Gastrocnemius medialis (tissue), 4 donors: Measurements from ENCODE around the gene OR10G4. TPM values are rescaled to one million over a fixed set of nuclear protein-coding genes. Genes with fewer than 3 reads are reported as not detected.

Source experiments
- ATAC-seq, 2 donors: fragments of 150-250 bp; one replicate each; pipeline ENCODE4 v1.9.1; 2016
- DNase-seq, 2 donors: peaks; one replicate each; pipeline ENCODE4 v3.0.0-alpha.2; 2019
- H3K27ac ChIP-seq, 4 donors: fragments of 200-600 bp; sonication (generic); 1 replicate in 1 of 4; 2 replicates in 3 of 4; pipeline ENCODE4 v1.5.1; 2016 to 2018; ENCODE audit warnings: mild to moderate bottlenecking in 2 of 4, moderate library complexity in 1 of 4
- H3K27me3 ChIP-seq, 3 donors: fragments of 200-600 bp; sonication (generic) in 2 of 3; 1 replicate in 1 of 3; 2 replicates in 2 of 3; pipeline versions ENCODE4 v1.5.1 to v1.6.0; 2016 to 2019; ENCODE audit warnings: mild to moderate bottlenecking in 1 of 3, moderate library complexity in 1 of 3
- H3K36me3 ChIP-seq, 2 donors: fragments of 200-600 bp; sonication (generic) in 1 of 2; one replicate each; pipeline ENCODE4 v1.5.1; 2017 to 2018
- H3K4me1 ChIP-seq, 2 donors: fragments of 200-600 bp; sonication (generic) in 1 of 2; one replicate each; pipeline ENCODE4 v1.5.1; 2016 to 2017; ENCODE audit warnings: mild to moderate bottlenecking in 2 of 2
- H3K4me3 ChIP-seq, 4 donors: fragments of 200-600 bp; sonication (generic) in 3 of 4; 1 replicate in 1 of 4; 2 replicates in 3 of 4; pipeline ENCODE4 v1.5.1; 2016 to 2019; ENCODE audit warnings: mild to moderate bottlenecking in 2 of 4
- H3K9me3 ChIP-seq, 3 donors: fragments of 200-600 bp; sonication (generic) in 2 of 3; 1 replicate in 1 of 3; 2 replicates in 2 of 3; pipeline ENCODE4 v1.5.1; 2016 to 2019
- CTCF ChIP-seq, 5 experiments: fragments of 450-650 bp in 3 of 5; fragments of 200-600 bp in 2 of 5; sonication (generic) in 2 of 5; IDR thresholded peaks in 4 of 5; conservative IDR thresholded peaks in 1 of 5; 1 replicate in 4 of 5; 2 replicates in 1 of 5; pipeline ENCODE4 v1.5.1; 2016 to 2019; ENCODE audit warnings: antibody characterized with exemption in 5 of 5, mild to moderate bottlenecking in 3 of 5, moderate library complexity in 3 of 5
- POLR2A ChIP-seq, 2 donors: fragments of 450-650 bp; IDR thresholded peaks; one replicate each; pipeline ENCODE4 v1.6.1; 2017; ENCODE audit warnings: antibody characterized with exemption in 2 of 2, mild to moderate bottlenecking in 2 of 2, moderate library complexity in 2 of 2
- in situ Hi-C, 4 donors: fragments of 200-750 bp; cut with MboI; loops; one replicate each; pipeline versions ENCODE4 v1.15.0 to v1.8.0; 2017; ENCODE audit warnings: low sequenced_read_pairs in 4 of 4
- intact Hi-C: fragments of 100-400 bp; cut with DNase I; formaldehyde crosslinking; loops from one replicate; pipeline ENCODE4 v1.15.1; 2023; ENCODE audit warnings: low total_unique reads
- total RNA-seq, 4 donors: library from RNA; depleted of rRNA; stranded (reverse); fragments of >200 nt; gene quantifications; one replicate each; pipeline versions ENCODE4 v1.1.0 to v1.2.3, GENCODE V29; 2016

OR10G4 gene
- total RNA-seq, 4 donors from 2014 or later, result not detected

DNA sequence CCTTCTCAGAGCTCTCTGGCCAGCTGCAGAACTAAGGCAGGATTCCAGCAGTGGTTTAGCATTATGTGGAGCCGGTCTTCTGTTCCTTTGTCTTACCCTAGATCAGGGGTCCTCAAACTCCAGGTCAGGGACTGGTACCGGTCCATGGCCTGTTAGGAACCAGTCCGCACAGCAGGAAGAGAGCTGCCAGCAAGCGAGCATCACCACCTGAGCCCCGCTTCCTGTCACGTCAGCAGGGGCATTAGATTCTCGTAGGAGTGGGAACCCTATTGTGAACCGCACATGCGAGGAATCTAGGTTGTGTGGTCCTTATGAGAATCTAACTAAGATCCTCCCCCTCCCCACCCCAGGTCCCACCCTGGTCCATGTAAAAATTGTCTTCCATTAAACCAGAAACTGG, 26.8 kb downstream of the OR10G4 start:
- ATAC-seq (no peak), DNase-seq (no peak)
- H3K27me3 ChIP-seq, result no peaks in the 10 kb centered on the region
- H3K27ac ChIP-seq, result no peak overlapping the region
- no peaks in the 10 kb centered on the region for H3K36me3 ChIP-seq
- H3K4me1 ChIP-seq, result no peaks in the 10 kb centered on the region
- no peak for TF ChIP-seq CTCF (IDR thresholded peaks at IDR 0.05 in 4 of 5, conservative IDR thresholded peaks at IDR 0.05 in 1 of 5)
- TF ChIP-seq POLR2A (IDR thresholded peaks at IDR 0.05), result no peak
- in situ Hi-C loops (no loop called here), intact Hi-C loops (no loop called here)
- no peak overlapping the region for H3K4me3 ChIP-seq
- H3K9me3 ChIP-seq, result no peaks in the 10 kb centered on the region

DNA sequence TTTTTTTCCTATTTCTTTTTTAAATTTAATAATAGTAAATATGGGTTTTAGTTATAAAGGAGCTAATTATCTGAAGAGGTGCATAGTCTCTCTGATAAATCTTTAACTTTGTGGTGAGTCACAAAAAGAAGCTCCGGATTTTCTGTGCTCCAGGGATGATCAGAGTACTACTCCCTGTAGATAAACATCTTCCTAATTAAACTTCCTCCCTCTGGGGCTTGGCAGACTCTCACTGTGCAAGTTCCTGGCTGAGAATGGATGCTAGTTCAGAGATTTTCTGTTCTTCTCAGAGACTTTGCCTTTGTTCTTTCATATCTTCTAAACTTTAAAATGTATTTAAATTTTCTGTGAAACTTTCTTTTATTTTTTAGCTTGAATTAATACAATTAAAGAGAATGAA, 28.5 kb downstream of the OR10G4 start, which contains the start of gene OR10G7:
Gene OR10G7 (minus strand): TSS at position 72 of the 400 bp plus-strand sequence. CDS start 2,324 bp downstream, outside the sequence.
- ATAC-seq (no peak), DNase-seq (no peak)
- no peaks in the 10 kb centered on the region for H3K36me3 ChIP-seq
- TF ChIP-seq POLR2A (IDR thresholded peaks at IDR 0.05), result no peak
- no peak for TF ChIP-seq CTCF (IDR thresholded peaks at IDR 0.05 in 4 of 5, conservative IDR thresholded peaks at IDR 0.05 in 1 of 5)
- in situ Hi-C loops, result no loop called here
- no peaks in the 10 kb centered on the region for H3K9me3 ChIP-seq
- H3K4me1 ChIP-seq, result no peaks in the 10 kb centered on the region
- no peak within 1 kb of the TSS for H3K27ac ChIP-seq
- H3K27me3 ChIP-seq, result no peaks in the 10 kb centered on the region
- intact Hi-C loops, result no loop called here
- no peak within 1 kb of the TSS for H3K4me3 ChIP-seq

- no peak for DNase-seq
- ATAC-seq, result no peak
- Histone ChIP-seq H3K4me3 (no peak overlapping the region), H3K27ac (no peak overlapping the region), H3K9me3 (no peaks in the 10 kb centered on the region), H3K27me3 (no peaks in the 10 kb centered on the region), H3K36me3 (no peaks in the 10 kb centered on the region), H3K4me1 (no peaks in the 10 kb centered on the region)
- TF ChIP-seq POLR2A (IDR thresholded peaks at IDR 0.05), result no peak
- TF ChIP-seq CTCF (IDR thresholded peaks at IDR 0.05 in 4 of 5, conservative IDR thresholded peaks at IDR 0.05 in 1 of 5), result no peak
- intact Hi-C loops (no loop called here), in situ Hi-C loops (no loop called here)
Observed at GRCh38 chr11:124043420-124043819, 30.6 kb downstream of the OR10G4 start.

DNA sequence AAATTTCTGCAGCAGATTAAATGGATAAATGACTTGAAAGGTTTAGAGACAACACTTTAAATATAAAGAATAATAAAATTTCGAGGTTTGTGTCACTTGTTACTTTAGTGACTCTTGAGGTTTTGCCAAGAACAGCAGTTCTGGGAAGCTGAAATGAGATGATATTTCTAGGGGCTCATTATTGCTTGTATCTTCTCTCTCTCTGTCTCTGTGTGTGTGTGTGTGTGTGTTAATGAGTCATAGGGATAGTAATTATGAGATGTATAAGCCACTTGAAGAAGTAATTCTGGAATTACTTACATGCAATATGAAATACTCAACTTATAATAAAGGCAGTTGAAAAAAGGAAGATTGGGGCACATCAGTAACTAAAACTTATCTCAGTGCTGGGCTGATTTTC, 38.0 kb downstream of the OR10G4 start:
- H3K27me3 ChIP-seq, result no peaks in the 10 kb centered on the region
- in situ Hi-C loops (loop anchor here in 3 of 4 donors (25.0 kb wide), 1 partner anchor 537 kb away; no protein-coding TSS in a partner anchor), intact Hi-C loops (no loop called here)
- H3K4me3 ChIP-seq, result no peak overlapping the region
- DNase-seq, result no peak
- no peaks in the 10 kb centered on the region for H3K36me3 ChIP-seq
- H3K9me3 ChIP-seq, result no peaks in the 10 kb centered on the region
- TF ChIP-seq POLR2A (IDR thresholded peaks at IDR 0.05) (no peak), CTCF (IDR thresholded peaks at IDR 0.05 in 4 of 5, conservative IDR thresholded peaks at IDR 0.05 in 1 of 5) (no peak)
- H3K4me1 ChIP-seq, result no peaks in the 10 kb centered on the region
- H3K27ac ChIP-seq, result no peak overlapping the region
- no peak for ATAC-seq

GRCh38 chr11:124052966-124053365, 40.2 kb downstream of the OR10G4 start:
- H3K27ac ChIP-seq, result no peak overlapping the region
- H3K4me3 ChIP-seq, result no peak overlapping the region
- ATAC-seq (no peak), DNase-seq (no peak)
- intact Hi-C loops (no loop called here), in situ Hi-C loops (loop anchor here in 3 of 4 donors (25.0 kb wide), 1 partner anchor 534 kb away; no protein-coding TSS in a partner anchor)
- no peaks in the 10 kb centered on the region for H3K27me3 ChIP-seq
- no peaks in the 10 kb centered on the region for H3K9me3 ChIP-seq
- TF ChIP-seq CTCF (IDR thresholded peaks at IDR 0.05 in 4 of 5, conservative IDR thresholded peaks at IDR 0.05 in 1 of 5), result no peak
- TF ChIP-seq POLR2A (IDR thresholded peaks at IDR 0.05), result no peak
- no peaks in the 10 kb centered on the region for H3K4me1 ChIP-seq
- H3K36me3 ChIP-seq, result no peaks in the 10 kb centered on the region
